ENCODE results near the gene CNPY3.

DNA sequence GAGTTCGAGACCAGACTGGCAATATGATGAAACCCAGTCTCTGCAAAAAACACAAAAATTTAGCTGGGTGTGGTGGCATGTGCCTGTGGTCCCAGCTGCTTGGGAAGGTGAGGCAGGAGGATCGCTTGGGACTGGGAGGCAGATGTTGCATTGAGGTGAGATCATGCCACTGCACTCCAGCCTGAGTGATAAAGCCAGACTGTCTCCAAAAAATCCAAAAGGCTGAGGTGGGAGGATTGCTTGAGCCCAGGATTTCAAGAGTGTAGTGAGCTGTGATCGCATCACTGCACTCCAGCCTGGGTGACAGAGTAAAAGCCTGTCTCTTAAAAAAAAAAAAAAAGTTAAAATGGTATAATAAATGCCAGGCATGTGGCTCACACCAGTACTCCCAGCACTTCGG, 14.7 kb upstream of the CNPY3 start:
- TF ChIP-seq, protein P1, sequence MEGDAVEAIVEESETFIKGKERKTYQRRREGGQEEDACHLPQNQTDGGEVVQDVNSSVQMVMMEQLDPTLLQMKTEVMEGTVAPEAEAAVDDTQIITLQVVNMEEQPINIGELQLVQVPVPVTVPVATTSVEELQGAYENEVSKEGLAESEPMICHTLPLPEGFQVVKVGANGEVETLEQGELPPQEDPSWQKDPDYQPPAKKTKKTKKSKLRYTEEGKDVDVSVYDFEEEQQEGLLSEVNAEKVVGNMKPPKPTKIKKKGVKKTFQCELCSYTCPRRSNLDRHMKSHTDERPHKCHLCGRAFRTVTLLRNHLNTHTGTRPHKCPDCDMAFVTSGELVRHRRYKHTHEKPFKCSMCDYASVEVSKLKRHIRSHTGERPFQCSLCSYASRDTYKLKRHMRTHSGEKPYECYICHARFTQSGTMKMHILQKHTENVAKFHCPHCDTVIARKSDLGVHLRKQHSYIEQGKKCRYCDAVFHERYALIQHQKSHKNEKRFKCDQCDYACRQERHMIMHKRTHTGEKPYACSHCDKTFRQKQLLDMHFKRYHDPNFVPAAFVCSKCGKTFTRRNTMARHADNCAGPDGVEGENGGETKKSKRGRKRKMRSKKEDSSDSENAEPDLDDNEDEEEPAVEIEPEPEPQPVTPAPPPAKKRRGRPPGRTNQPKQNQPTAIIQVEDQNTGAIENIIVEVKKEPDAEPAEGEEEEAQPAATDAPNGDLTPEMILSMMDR (IDR thresholded peaks at IDR 0.05), result no peak
- TF ChIP-seq EZH2 (IDR thresholded peaks at IDR 0.05) (no peak), EZH2phosphoT487 (IDR thresholded peaks at IDR 0.05) (no peak)

Data from neural progenitor cell (in vitro differentiated cells).